ENCODE data around the gene CCDC13. TPM values are rescaled to one million over a fixed set of nuclear protein-coding genes. Genes with fewer than 3 reads are reported as not detected.

The CCDC13 gene
- total and polyA plus RNA-seq, 2 experiments from 2014 or later: 0.27 to 0.45 TPM

- ATAC-seq: no peak
- DNase-seq (ENCODE audit: low spot score): no peak
- no peak overlapping the region for H3K4me3 Mint-ChIP-seq
These were observed 22.2 kb downstream of the CCDC13 start for GRCh38 chr3:42750834-42751233.

More at GRCh38 chr3:42750834-42751233, 22.2 kb downstream of the CCDC13 start:
- H3K79me2 ChIP-seq (replicated peaks; ENCODE audit: insufficient read depth): no peaks in the 10 kb centered on the region
- Mint-ChIP-seq H3K27ac (no peak overlapping the region), H3K4me1 (peaks cover 18% of the 10 kb centered on the region; the same call in 2 of the 3 replicates), H3K27me3 (ENCODE audit: insufficient read depth, low read depth, poor library complexity) (peaks cover 10% of the 10 kb centered on the region), H3K36me3 (ENCODE audit: low read depth) (no peaks in the 10 kb centered on the region), H3K9me3 (no peaks in the 10 kb centered on the region)
- H3K4me2 ChIP-seq: no peak overlapping the region
- H3K4me1 ChIP-seq (ENCODE audit: insufficient read depth): no peaks in the 10 kb centered on the region
- no peak overlapping the region for H3K4me3 ChIP-seq
- no peak overlapping the region for H3K27ac ChIP-seq (ENCODE audit: low read depth)
- H3K9me2 ChIP-seq (ENCODE audit: insufficient read depth): no peaks in the 10 kb centered on the region
- H3F3A ChIP-seq (replicated peaks; ENCODE audit: low read depth): no peaks in the 10 kb centered on the region
- H3K27me3 ChIP-seq (ENCODE audit: insufficient read depth): no peaks in the 10 kb centered on the region
- no peak overlapping the region for H2AFZ ChIP-seq
- no peaks in the 10 kb centered on the region for H4K20me1 ChIP-seq (replicated peaks; ENCODE audit: insufficient read depth)
- no peaks in the 10 kb centered on the region for H3K36me3 ChIP-seq (ENCODE audit: insufficient read depth)
- TF ChIP-seq NANOG (IDR thresholded peaks at IDR 0.05; ENCODE audit: borderline replicate concordance) (no peak), JUNB (IDR thresholded peaks at IDR 0.05; ENCODE audit: unreplicated experiment) (no peak), ZNF114 (CRISPR knock-in tag; IDR thresholded peaks at IDR 0.05) (no peak), ZNF331 (CRISPR knock-in tag; IDR thresholded peaks at IDR 0.05; ENCODE audit: low read depth) (no peak), STAT1 (IDR thresholded peaks at IDR 0.05; ENCODE audit: unreplicated experiment) (no peak), EZH2 (IDR thresholded peaks at IDR 0.05; ENCODE audit: low read depth, unreplicated experiment) (no peak), EZH2phosphoT487 (IDR thresholded peaks at IDR 0.05; ENCODE audit: unreplicated experiment) (no peak), CREB1 (CRISPR knock-in tag; IDR thresholded peaks at IDR 0.05; ENCODE audit: low read depth) (no peak), POLR2AphosphoS5 (IDR thresholded peaks at IDR 0.05; ENCODE audit: low read depth) (no peak)
- TF ChIP-seq, protein P1, sequence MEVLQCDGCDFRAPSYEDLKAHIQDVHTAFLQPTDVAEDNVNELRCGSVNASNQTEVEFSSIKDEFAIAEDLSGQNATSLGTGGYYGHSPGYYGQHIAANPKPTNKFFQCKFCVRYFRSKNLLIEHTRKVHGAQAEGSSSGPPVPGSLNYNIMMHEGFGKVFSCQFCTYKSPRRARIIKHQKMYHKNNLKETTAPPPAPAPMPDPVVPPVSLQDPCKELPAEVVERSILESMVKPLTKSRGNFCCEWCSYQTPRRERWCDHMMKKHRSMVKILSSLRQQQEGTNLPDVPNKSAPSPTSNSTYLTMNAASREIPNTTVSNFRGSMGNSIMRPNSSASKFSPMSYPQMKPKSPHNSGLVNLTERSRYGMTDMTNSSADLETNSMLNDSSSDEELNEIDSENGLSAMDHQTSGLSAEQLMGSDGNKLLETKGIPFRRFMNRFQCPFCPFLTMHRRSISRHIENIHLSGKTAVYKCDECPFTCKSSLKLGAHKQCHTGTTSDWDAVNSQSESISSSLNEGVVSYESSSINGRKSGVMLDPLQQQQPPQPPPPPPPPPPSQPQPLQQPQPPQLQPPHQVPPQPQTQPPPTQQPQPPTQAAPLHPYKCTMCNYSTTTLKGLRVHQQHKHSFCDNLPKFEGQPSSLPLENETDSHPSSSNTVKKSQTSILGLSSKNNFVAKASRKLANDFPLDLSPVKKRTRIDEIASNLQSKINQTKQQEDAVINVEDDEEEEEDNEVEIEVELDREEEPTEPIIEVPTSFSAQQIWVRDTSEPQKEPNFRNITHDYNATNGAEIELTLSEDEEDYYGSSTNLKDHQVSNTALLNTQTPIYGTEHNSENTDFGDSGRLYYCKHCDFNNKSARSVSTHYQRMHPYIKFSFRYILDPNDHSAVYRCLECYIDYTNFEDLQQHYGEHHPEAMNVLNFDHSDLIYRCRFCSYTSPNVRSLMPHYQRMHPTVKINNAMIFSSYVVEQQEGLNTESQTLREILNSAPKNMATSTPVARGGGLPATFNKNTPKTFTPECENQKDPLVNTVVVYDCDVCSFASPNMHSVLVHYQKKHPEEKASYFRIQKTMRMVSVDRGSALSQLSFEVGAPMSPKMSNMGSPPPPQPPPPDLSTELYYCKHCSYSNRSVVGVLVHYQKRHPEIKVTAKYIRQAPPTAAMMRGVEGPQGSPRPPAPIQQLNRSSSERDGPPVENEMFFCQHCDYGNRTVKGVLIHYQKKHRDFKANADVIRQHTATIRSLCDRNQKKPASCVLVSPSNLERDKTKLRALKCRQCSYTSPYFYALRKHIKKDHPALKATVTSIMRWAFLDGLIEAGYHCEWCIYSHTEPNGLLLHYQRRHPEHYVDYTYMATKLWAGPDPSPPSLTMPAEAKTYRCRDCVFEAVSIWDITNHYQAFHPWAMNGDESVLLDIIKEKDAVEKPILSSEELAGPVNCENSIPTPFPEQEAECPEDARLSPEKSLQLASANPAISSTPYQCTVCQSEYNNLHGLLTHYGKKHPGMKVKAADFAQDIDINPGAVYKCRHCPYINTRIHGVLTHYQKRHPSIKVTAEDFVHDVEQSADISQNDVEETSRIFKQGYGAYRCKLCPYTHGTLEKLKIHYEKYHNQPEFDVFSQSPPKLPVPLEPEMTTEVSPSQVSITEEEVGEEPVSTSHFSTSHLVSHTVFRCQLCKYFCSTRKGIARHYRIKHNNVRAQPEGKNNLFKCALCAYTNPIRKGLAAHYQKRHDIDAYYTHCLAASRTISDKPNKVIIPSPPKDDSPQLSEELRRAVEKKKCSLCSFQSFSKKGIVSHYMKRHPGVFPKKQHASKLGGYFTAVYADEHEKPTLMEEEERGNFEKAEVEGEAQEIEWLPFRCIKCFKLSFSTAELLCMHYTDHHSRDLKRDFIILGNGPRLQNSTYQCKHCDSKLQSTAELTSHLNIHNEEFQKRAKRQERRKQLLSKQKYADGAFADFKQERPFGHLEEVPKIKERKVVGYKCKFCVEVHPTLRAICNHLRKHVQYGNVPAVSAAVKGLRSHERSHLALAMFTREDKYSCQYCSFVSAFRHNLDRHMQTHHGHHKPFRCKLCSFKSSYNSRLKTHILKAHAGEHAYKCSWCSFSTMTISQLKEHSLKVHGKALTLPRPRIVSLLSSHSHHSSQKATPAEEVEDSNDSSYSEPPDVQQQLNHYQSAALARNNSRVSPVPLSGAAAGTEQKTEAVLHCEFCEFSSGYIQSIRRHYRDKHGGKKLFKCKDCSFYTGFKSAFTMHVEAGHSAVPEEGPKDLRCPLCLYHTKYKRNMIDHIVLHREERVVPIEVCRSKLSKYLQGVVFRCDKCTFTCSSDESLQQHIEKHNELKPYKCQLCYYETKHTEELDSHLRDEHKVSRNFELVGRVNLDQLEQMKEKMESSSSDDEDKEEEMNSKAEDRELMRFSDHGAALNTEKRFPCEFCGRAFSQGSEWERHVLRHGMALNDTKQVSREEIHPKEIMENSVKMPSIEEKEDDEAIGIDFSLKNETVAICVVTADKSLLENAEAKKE (CRISPR knock-in tag; IDR thresholded peaks at IDR 0.05): no peak
- TF ChIP-seq, protein P2, sequence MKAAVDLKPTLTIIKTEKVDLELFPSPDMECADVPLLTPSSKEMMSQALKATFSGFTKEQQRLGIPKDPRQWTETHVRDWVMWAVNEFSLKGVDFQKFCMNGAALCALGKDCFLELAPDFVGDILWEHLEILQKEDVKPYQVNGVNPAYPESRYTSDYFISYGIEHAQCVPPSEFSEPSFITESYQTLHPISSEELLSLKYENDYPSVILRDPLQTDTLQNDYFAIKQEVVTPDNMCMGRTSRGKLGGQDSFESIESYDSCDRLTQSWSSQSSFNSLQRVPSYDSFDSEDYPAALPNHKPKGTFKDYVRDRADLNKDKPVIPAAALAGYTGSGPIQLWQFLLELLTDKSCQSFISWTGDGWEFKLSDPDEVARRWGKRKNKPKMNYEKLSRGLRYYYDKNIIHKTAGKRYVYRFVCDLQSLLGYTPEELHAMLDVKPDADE (IDR thresholded peaks at IDR 0.05): no peak
- TF ChIP-seq, protein P3, sequence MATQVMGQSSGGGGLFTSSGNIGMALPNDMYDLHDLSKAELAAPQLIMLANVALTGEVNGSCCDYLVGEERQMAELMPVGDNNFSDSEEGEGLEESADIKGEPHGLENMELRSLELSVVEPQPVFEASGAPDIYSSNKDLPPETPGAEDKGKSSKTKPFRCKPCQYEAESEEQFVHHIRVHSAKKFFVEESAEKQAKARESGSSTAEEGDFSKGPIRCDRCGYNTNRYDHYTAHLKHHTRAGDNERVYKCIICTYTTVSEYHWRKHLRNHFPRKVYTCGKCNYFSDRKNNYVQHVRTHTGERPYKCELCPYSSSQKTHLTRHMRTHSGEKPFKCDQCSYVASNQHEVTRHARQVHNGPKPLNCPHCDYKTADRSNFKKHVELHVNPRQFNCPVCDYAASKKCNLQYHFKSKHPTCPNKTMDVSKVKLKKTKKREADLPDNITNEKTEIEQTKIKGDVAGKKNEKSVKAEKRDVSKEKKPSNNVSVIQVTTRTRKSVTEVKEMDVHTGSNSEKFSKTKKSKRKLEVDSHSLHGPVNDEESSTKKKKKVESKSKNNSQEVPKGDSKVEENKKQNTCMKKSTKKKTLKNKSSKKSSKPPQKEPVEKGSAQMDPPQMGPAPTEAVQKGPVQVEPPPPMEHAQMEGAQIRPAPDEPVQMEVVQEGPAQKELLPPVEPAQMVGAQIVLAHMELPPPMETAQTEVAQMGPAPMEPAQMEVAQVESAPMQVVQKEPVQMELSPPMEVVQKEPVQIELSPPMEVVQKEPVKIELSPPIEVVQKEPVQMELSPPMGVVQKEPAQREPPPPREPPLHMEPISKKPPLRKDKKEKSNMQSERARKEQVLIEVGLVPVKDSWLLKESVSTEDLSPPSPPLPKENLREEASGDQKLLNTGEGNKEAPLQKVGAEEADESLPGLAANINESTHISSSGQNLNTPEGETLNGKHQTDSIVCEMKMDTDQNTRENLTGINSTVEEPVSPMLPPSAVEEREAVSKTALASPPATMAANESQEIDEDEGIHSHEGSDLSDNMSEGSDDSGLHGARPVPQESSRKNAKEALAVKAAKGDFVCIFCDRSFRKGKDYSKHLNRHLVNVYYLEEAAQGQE (IDR thresholded peaks at IDR 0.05; ENCODE audit: unreplicated experiment): no peak
- TF ChIP-seq, protein P4, sequence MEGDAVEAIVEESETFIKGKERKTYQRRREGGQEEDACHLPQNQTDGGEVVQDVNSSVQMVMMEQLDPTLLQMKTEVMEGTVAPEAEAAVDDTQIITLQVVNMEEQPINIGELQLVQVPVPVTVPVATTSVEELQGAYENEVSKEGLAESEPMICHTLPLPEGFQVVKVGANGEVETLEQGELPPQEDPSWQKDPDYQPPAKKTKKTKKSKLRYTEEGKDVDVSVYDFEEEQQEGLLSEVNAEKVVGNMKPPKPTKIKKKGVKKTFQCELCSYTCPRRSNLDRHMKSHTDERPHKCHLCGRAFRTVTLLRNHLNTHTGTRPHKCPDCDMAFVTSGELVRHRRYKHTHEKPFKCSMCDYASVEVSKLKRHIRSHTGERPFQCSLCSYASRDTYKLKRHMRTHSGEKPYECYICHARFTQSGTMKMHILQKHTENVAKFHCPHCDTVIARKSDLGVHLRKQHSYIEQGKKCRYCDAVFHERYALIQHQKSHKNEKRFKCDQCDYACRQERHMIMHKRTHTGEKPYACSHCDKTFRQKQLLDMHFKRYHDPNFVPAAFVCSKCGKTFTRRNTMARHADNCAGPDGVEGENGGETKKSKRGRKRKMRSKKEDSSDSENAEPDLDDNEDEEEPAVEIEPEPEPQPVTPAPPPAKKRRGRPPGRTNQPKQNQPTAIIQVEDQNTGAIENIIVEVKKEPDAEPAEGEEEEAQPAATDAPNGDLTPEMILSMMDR (conservative IDR thresholded peaks at IDR 0.05; ENCODE audit: low read depth in 2 of 2): no peak
